Tongue (tissue), 2 donors: ENCODE data around the gene CCDC178. TPM values are rescaled to one million over a fixed set of nuclear protein-coding genes. Genes with fewer than 3 reads are reported as not detected.

ENCODE experiments used
- DNase-seq: peaks from one replicate; pipeline ENCODE4 v3.0.0-alpha.2; 2015
- total RNA-seq: library from RNA; depleted of rRNA; stranded (reverse); fragments of >200 nt; gene quantifications from one replicate; pipeline ENCODE4 v1.2.3, GENCODE V29; 2014

CCDC178 gene
- total RNA-seq, 1 donor from 2014 or later: not detected

GRCh38 chr18:33116376-33116775, 324.1 kb downstream of the CCDC178 start:
- peak; percentile 28 for DNase-seq

GRCh38 chr18:33115917-33116316, 324.6 kb downstream of the CCDC178 start:
- DNase-seq: no peak

GRCh38 chr18:33115476-33115875, 325.0 kb downstream of the CCDC178 start:
- DNase-seq: no peak

- DNase-seq: no peak
Measured at GRCh38 chr18:33114749-33115148, 325.8 kb downstream of the CCDC178 start.

GRCh38 chr18:33113416-33113815, 327.1 kb downstream of the CCDC178 start:
- DNase-seq: no peak

- DNase-seq: no peak
Measured at GRCh38 chr18:33107511-33107910, 333.0 kb downstream of the CCDC178 start.

GRCh38 chr18:33101316-33101715, 339.2 kb downstream of the CCDC178 start:
- DNase-seq: no peak

GRCh38 chr18:33099626-33100025, 340.9 kb downstream of the CCDC178 start:
- DNase-seq: no peak

GRCh38 chr18:33097126-33097525, 343.4 kb downstream of the CCDC178 start:
- no peak for DNase-seq

GRCh38 chr18:33090461-33090860, 350.1 kb downstream of the CCDC178 start:
- no peak for DNase-seq

- DNase-seq: no peak
Measured at GRCh38 chr18:33076601-33077000, 363.9 kb downstream of the CCDC178 start.

GRCh38 chr18:33074125-33074524, 366.4 kb downstream of the CCDC178 start:
- DNase-seq: no peak

- DNase-seq: no peak
Measured at GRCh38 chr18:33062834-33063364, 377.6 kb downstream of the CCDC178 start.

GRCh38 chr18:33052886-33053285, 387.6 kb downstream of the CCDC178 start:
- no peak for DNase-seq

GRCh38 chr18:33051407-33051806, 389.1 kb downstream of the CCDC178 start:
- peak; percentile 33 for DNase-seq

GRCh38 chr18:33040213-33040612, 400.3 kb downstream of the CCDC178 start:
- no peak for DNase-seq

GRCh38 chr18:33034945-33035344, 405.6 kb downstream of the CCDC178 start:
- DNase-seq: no peak

- DNase-seq: no peak
Measured at GRCh38 chr18:33034212-33034611, 406.3 kb downstream of the CCDC178 start.

- no peak for DNase-seq
Measured at GRCh38 chr18:33022370-33022769, 418.2 kb downstream of the CCDC178 start.

- no peak for DNase-seq
Measured at GRCh38 chr18:33020877-33021276, 419.6 kb downstream of the CCDC178 start.

- DNase-seq: no peak
Measured at GRCh38 chr18:33014060-33014796, 426.3 kb downstream of the CCDC178 start.

- peak; percentile 14 for DNase-seq
Measured at GRCh38 chr18:33010149-33010548, 430.4 kb downstream of the CCDC178 start.

- DNase-seq: no peak
Measured at GRCh38 chr18:32998921-32999320, 441.6 kb downstream of the CCDC178 start.

GRCh38 chr18:32998285-32998684, 442.2 kb downstream of the CCDC178 start:
- no peak for DNase-seq
